Esophagus squamous epithelium (tissue), 5 donors: ENCODE data around the gene CCDC73. TPM values are rescaled to one million over a fixed set of nuclear protein-coding genes. Genes with fewer than 3 reads are reported as not detected.

Source experiments
- DNase-seq: peaks from one replicate; lab custom pipeline; 2025; lab: John Stamatoyannopoulos, UW
- H3K27ac ChIP-seq, 4 donors: fragments of 200-600 bp; sonication (generic); one replicate each; pipeline ENCODE4 v1.5.1; 2016 to 2019; ENCODE audit warnings: mild to moderate bottlenecking in 1 of 4
- H3K27me3 ChIP-seq, 4 donors: fragments of 200-600 bp; sonication (generic); 1 replicate in 3 of 4; 2 replicates in 1 of 4; pipeline versions ENCODE4 v1.5.1 to v1.6.0; 2017 to 2021; ENCODE audit warnings: antibody characterized with exemption in 1 of 4
- H3K36me3 ChIP-seq, 3 donors: fragments of 200-600 bp; sonication (generic); one replicate each; pipeline ENCODE4 v1.5.1; 2016 to 2019
- H3K4me1 ChIP-seq, 3 donors: fragments of 200-600 bp; sonication (generic); one replicate each; pipeline ENCODE4 v1.5.1; 2017 to 2019
- H3K4me3 ChIP-seq, 4 donors: fragments of 200-600 bp; sonication (generic); 1 replicate in 3 of 4; 2 replicates in 1 of 4; pipeline ENCODE4 v1.5.1; 2016 to 2019; ENCODE audit warnings: mild to moderate bottlenecking in 2 of 4, moderate library complexity in 1 of 4
- H3K9me3 ChIP-seq, 3 donors: fragments of 200-600 bp; sonication (generic); one replicate each; pipeline ENCODE4 v1.5.1; 2016 to 2019
- POLR2A ChIP-seq, 4 donors: fragments of 450-650 bp; IDR thresholded peaks; one replicate each; pipeline ENCODE4 v1.6.1; 2017; ENCODE audit warnings: antibody characterized with exemption in 4 of 4, mild to moderate bottlenecking in 4 of 4, moderate library complexity in 3 of 4
- WGBS, 2 donors: methylation state at CpG; one replicate each; pipeline ENCODE4 v1.1.5; 2018; 5-methylcytosine and 5-hydroxymethylcytosine counted together
- intact Hi-C: fragments of 100-400 bp; cut with DNase I; formaldehyde crosslinking; loops from one replicate; pipeline ENCODE4 v1.15.0; 2022
- total RNA-seq, 4 donors: library from RNA; depleted of rRNA; stranded (reverse); fragments of >200 nt; gene quantifications; one replicate each; pipeline ENCODE4 v1.1.0, GENCODE V29; 2016
- TF ChIP-seq, protein P1 (sequence below), 6 experiments: fragments of 450-650 bp in 4 of 6; fragments of 200-600 bp in 2 of 6; sonication (generic) in 2 of 6; IDR thresholded peaks; one replicate each; pipeline ENCODE4 v1.5.1; 2016 to 2019; ENCODE audit warnings: antibody characterized with exemption in 6 of 6, mild to moderate bottlenecking in 4 of 6, moderate library complexity in 4 of 6
- donor health status: DM: yes; HTN: yes; CAD: no.

CCDC73 gene
- total RNA-seq, 4 donors from 2014 or later = 0.18 TPM; not detected in 3

DNA sequence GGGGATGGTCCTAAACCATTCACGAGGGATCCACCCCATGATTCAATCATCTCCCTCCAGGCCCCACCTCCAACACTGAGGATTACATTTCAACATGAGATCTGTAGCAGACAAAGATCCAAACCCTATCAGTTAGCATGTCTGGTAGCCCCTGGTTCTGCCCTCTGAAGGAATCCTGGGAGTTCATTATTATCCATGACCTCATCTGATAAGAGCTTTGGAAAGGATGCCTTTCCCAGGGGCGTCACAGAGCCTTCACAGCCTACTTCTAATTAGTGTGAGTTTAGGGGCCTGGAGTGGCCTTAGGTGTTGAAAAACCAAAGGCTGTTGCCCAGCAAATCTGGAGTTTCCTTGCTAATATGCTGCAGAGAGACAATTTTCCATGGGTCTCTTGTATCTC, 219.4 kb downstream of the CCDC73 start:
- Histone ChIP-seq H3K9me3 (no peaks in the 10 kb centered on the region), H3K4me1 (no peaks in the 10 kb centered on the region), H3K27me3 (peaks cover 0 to 52% (median 0%) of the 10 kb centered on the region in 4 donors), H3K4me3 (no peak overlapping the region), H3K27ac (no peak overlapping the region), H3K36me3 (no peaks in the 10 kb centered on the region)
- intact Hi-C loops = no loop called here
- 42 to 60% methylated on average over 2 of the region's 2 CpGs for WGBS, 2 donors
- DNase-seq = no peak
- TF ChIP-seq, protein P1, sequence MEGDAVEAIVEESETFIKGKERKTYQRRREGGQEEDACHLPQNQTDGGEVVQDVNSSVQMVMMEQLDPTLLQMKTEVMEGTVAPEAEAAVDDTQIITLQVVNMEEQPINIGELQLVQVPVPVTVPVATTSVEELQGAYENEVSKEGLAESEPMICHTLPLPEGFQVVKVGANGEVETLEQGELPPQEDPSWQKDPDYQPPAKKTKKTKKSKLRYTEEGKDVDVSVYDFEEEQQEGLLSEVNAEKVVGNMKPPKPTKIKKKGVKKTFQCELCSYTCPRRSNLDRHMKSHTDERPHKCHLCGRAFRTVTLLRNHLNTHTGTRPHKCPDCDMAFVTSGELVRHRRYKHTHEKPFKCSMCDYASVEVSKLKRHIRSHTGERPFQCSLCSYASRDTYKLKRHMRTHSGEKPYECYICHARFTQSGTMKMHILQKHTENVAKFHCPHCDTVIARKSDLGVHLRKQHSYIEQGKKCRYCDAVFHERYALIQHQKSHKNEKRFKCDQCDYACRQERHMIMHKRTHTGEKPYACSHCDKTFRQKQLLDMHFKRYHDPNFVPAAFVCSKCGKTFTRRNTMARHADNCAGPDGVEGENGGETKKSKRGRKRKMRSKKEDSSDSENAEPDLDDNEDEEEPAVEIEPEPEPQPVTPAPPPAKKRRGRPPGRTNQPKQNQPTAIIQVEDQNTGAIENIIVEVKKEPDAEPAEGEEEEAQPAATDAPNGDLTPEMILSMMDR (IDR thresholded peaks at IDR 0.05) = no peak
- no peak for TF ChIP-seq POLR2A (IDR thresholded peaks at IDR 0.05)

DNA sequence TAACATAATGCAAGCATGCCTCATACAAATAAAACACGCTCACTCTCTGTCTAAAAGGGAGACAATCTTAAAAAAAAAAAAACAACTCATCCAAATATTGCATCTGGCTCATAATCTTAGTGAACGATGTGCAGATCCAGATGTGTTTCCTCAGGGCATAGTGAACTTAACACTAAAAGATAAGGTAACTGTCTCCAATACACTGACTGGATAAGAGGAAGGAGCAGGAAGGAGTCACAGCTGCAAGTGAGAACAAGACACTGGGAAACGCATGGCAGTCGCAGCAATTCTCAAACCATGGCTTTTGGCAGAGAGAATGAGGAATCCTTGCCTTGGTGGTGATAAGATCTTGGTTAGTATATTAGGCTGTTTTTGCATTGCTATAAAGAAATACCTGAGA, 220.0 kb downstream of the CCDC73 start:
- TF ChIP-seq, protein P1 (IDR thresholded peaks at IDR 0.05) = no peak
- no peak for TF ChIP-seq POLR2A (IDR thresholded peaks at IDR 0.05)
- intact Hi-C loops = no loop called here
- 81 to 82% methylated on average over 4 of the region's 4 CpGs for WGBS, 2 donors

DNA sequence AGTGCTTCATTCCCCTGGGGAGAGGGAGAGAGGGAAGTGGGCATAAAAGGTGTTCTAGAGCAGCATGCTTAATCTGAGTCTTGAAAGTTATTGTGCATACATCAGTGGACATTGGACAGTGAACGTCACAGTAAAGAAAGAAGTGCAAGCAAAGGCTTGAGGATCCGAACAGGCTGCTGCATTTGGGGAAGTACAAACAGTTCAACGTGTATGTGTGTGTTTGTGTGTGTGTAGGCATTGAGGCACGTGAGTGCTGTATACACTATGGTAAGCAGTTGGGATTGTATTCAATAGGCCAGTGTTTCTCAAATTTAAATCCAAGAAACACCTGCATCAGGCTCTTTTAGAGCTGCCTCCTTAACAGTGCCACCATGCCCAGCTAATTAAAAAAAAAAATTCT, 221.2 kb downstream of the CCDC73 start:
- Histone ChIP-seq H3K4me1 (no peaks in the 10 kb centered on the region), H3K9me3 (no peaks in the 10 kb centered on the region), H3K27ac (no peak overlapping the region), H3K36me3 (no peaks in the 10 kb centered on the region), H3K27me3 (peaks cover 0 to 43% (median 0%) of the 10 kb centered on the region in 4 donors), H3K4me3 (no peak overlapping the region)
- TF ChIP-seq, protein P1 (IDR thresholded peaks at IDR 0.05) = no peak
- no peak for TF ChIP-seq POLR2A (IDR thresholded peaks at IDR 0.05)
- WGBS, 2 donors = 60 to 67% methylated on average over 4 of the region's 4 CpGs
- intact Hi-C loops = no loop called here
- DNase-seq = no peak

More for the DNA sequence above, 220.0 kb downstream of the CCDC73 start:
- Histone ChIP-seq H3K9me3 (no peaks in the 10 kb centered on the region), H3K4me3 (no peak overlapping the region), H3K36me3 (no peaks in the 10 kb centered on the region), H3K4me1 (no peaks in the 10 kb centered on the region), H3K27ac (no peak overlapping the region), H3K27me3 (peaks cover 0 to 47% (median 0%) of the 10 kb centered on the region in 4 donors)
- DNase-seq = no peak

DNA sequence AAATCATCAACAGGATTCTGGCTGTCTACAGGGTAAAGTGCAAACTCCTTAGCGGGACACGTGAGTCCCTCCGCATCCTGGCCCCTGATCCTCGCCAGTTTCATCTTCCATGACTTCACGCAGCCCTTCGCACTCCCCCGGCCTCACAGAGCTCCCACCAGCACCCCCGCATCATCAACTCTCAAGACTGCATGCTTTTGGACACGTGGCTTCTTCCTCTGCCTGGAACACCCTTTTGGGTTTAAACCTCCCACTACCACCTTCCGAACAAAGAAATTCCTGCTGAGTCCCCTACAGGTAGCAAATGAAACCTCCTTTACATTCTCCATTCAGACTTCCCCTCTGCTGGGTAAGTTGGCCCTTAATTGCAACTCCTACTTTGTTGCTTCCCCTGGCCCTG, 223.4 kb downstream of the CCDC73 start:
- Histone ChIP-seq H3K27ac (no peak overlapping the region), H3K27me3 (peaks cover 0 to 29% (median 0%) of the 10 kb centered on the region in 4 donors), H3K9me3 (no peaks in the 10 kb centered on the region), H3K36me3 (no peaks in the 10 kb centered on the region), H3K4me3 (no peak overlapping the region), H3K4me1 (no peaks in the 10 kb centered on the region)
- DNase-seq = no peak
- intact Hi-C loops = no loop called here
- no peak for TF ChIP-seq POLR2A (IDR thresholded peaks at IDR 0.05)
- TF ChIP-seq, protein P1 (IDR thresholded peaks at IDR 0.05) = no peak
- 49 to 51% methylated on average over 9 to 10 of the region's 10 CpGs for WGBS, 2 donors

DNA sequence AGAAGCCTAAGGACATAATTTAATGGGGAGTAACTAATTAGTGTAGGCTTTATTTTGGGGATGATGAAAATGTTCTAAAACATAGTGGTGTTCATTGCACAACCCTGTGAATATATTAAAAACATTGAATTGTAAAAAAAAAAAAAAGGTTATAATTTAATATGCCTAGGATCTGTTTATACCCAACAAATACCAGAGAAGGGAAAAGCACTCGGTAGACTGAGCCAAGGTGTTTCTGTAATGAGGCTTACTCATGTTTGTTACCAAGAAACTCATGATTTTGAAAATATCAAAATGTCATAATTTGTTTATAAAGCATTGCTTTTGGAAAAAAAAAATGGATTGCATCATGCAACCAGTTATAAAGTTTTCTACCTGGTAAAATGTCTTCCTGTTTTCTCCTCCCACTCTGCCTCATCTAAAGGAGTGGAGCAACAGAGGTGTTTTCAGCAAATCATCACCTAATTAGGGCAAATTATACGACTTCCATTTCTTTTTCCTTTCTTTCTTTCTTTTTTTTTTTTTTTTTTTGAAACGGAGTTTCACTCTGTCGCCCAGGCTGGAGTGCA, 225.1 kb downstream of the CCDC73 start:
- H3K4me3 ChIP-seq = no peak overlapping the region
- peaks cover 0 to 25% (median 0%) of the 10 kb centered on the region in 4 donors for H3K27me3 ChIP-seq
- TF ChIP-seq, protein P1 (IDR thresholded peaks at IDR 0.05) = no peak
- TF ChIP-seq POLR2A (IDR thresholded peaks at IDR 0.05) = no peak
- 45 to 50% methylated on average over 4 of the region's 4 CpGs for WGBS, 2 donors
- intact Hi-C loops = no loop called here
- no peaks in the 10 kb centered on the region for H3K9me3 ChIP-seq
- H3K4me1 ChIP-seq = no peaks in the 10 kb centered on the region
- H3K36me3 ChIP-seq = no peaks in the 10 kb centered on the region
- DNase-seq = no peak
- H3K27ac ChIP-seq = no peak overlapping the region
